ENCODE data around the gene PSEN2. TPM values are rescaled to one million over a fixed set of nuclear protein-coding genes. Genes with fewer than 3 reads are reported as not detected.
"Not testable (repeated sequence)": the region's sequence is repeated elsewhere in the genome, so short reads cannot be mapped to it uniquely, and the experiment has no call there.

The PSEN2 gene
- total RNA-seq, 2 donors from 2014 or later, result 22.0 to 24.3 TPM

DNA sequence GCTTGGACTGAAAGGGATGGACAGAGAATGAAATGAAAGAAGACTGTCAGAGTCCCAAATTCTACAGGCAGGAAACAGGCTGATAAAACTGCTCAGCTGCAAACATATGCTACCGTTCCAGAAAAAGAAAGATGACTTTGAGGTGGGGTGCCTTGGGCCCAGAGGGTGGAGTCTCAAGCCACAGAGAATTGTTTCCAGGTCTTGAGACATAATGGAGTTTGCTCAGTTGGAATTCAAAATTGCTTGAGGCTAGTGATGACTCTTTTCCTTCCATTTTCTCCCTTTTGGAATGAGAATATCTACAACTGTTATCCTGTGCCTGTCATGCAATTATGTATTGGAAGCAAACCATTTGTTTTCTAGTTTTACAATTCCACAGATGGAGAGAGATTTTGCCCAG, 23.6 kb upstream of the PSEN2 start:
- intact Hi-C loops (cut with DNase I), result loop anchor here in 1 of 2 donors (2.0 kb wide), 1 partner anchor 76 kb away; no protein-coding TSS in a partner anchor
- DNase-seq (ENCODE audit: low spot score), result no peak

DNA sequence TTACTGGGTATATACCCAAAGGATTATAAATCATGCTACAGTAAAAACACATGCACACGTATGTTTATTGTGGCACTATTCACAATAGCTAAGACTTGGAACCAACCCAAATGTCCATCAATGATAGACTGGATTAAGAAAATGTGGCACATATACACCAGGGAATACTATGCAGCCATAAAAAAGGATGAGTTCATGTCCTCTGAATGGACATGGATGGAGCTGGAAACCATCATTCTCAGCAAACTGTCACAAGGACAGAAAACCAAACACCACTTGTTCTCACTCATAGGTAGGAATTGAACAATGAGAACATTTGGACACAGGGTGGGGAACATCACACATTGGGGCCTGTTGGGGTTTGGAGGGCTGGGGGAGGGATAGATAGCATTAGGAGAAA, 15.9 kb upstream of the PSEN2 start:
- DNase-seq (ENCODE audit: low spot score); intact Hi-C loops (cut with DNase I): not testable (repeated sequence)

DNA sequence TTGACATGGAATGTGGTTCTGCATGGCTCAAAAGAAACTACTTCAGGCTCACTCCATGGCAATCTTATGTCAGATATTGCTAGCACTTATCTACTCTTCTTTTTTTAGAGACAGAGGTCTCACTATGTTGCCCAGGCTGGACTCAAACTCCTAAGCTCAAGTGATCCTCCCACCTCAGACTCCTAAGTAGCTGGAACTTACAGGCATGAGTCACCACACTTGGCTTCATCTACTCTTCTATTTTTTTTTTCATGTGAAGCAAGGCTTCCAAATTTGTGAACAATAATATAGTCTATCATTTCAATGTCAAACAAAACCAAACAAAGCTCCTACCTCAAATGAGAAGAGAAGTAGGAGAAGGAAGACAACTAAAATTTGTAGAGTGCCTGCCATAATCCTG, 7.5 kb upstream of the PSEN2 start:
- intact Hi-C loops (cut with DNase I), result no loop called here
- no peak for DNase-seq (ENCODE audit: low spot score)

DNA sequence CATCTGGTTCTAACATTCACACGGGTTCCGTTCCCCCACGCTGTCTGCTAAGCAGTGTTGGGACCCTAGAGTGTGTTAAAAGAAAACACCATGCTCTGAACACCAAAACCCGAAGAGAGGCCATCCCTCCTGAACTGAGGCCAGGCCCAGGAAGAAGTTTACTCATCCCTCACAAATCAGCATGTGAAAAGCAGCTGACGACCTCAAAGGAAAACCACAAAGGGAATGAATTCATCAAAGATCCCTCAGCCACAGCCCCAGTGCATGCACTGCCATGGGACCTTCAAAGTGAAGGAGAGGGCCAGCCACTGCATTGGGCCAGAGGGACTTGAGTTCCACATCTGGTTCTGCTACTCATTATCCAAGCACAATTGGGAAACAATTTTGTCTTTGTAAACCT, 7.0 kb upstream of the PSEN2 start:
- no peak for DNase-seq (ENCODE audit: low spot score)

DNA sequence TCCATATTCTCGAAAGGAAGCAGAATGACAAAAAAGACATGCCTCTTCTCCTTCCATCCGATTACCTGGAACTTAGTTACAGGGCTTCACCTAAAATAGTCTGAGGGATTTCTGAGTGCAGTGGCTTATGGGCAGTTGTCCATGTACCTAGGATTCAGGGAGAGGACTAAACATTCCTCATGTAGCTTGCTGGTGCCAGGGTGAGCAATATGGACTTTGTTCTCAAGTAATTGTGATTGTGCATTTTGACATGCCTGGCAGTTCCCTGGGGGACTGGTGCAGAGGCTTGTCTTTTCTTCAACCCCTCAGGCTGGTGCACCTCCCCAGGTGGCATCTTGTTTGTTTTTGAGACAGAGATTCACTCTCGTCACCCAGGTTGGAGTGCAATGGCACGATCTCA, 6.1 kb upstream of the PSEN2 start:
- no peak for DNase-seq (ENCODE audit: low spot score)
- intact Hi-C loops (cut with DNase I), result no loop called here

More for the DNA sequence above, 7.0 kb upstream of the PSEN2 start:
- intact Hi-C loops (cut with DNase I), result no loop called here

DNA sequence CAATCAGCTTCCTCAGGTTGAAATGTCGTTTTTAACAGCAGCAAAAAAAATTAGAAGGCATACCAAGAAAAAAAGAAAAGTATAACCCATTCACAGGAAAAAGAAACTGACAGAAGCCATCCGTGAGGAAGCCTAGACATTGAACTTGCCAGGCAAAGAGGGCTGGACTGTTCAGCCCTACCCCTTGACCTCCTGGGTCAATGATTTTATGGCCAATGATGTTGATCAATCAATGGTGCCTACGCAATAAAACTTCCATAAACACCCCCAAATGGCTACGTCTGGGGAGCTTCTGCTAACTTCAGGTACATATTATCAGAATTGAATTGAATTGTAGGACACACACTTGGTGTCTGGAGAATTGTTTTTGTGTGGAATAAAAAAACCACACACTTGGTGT, 4.8 kb upstream of the PSEN2 start:
- intact Hi-C loops (cut with DNase I), result no loop called here
- no peak for DNase-seq (ENCODE audit: low spot score)

DNA sequence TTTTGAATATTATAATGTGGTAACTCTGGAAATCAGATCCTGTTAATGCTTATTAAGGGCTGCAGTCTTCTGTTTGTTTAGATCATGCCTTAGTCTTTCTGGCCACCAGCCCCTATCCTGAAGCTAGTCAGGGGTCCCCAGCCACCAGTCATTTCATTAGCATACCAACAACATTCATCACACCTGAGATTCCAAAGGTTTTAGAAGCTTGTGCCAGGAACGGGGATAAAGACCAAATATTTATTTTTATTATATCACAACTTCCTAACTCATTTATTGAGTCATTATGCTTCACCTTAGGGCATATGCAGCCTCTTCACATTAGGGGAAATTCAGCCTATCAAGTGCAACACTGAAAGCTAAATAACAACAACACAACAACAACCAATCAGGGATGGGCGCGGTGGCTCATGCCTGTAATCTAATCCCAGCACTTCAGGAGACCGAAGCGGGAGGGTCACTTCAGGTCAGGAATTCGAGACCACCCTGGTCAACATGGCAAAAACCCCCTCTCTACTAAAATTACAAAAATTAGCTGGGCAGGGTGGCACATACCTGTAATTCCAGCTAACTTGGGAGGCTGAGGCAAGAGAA, 2.9 kb upstream of the PSEN2 start:
- peak; percentile 47 for DNase-seq (ENCODE audit: low spot score)
- intact Hi-C loops (cut with DNase I), result no loop called here

DNA sequence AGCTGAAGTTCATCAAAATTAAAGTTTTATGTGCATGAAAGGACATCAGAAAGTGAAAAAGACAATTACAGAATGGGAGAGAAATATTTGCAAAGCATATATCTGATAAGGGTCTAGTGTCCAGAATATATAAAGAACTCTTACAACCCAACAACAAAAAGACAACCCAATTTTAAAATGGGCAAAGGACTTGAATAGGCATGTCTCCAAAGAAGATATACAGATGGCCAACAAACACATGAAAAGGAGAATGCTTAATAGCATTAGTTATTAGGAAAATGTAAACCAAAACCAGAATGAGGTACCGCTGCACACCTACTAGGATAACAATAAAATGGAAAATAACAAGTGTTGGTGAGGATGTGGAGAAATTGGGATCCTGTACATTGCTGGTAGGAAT, 1.7 kb upstream of the PSEN2 start:
- intact Hi-C loops (cut with DNase I), result no loop called here
- DNase-seq (ENCODE audit: low spot score), result no peak

DNA sequence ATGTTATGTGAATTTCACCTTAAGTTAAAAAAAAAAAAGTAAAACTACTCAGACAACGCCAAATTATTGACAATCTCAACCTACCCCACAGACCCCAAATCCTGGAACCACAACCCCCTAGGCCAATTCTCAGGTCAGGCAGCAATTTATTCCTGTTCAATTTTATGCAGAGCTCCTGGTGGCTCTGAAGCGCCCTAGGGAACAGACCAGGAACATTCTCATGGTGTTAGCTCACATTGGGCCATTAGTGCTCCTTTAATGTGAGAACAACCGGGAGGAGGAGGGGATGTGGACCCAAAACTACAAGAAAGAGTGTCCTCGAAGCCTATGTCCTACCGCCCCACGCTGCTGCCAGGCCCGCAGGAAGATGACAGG, 403 bp upstream of the PSEN2 start:
- intact Hi-C loops (cut with DNase I), result no loop called here
- no peak for DNase-seq (ENCODE audit: low spot score)

DNA sequence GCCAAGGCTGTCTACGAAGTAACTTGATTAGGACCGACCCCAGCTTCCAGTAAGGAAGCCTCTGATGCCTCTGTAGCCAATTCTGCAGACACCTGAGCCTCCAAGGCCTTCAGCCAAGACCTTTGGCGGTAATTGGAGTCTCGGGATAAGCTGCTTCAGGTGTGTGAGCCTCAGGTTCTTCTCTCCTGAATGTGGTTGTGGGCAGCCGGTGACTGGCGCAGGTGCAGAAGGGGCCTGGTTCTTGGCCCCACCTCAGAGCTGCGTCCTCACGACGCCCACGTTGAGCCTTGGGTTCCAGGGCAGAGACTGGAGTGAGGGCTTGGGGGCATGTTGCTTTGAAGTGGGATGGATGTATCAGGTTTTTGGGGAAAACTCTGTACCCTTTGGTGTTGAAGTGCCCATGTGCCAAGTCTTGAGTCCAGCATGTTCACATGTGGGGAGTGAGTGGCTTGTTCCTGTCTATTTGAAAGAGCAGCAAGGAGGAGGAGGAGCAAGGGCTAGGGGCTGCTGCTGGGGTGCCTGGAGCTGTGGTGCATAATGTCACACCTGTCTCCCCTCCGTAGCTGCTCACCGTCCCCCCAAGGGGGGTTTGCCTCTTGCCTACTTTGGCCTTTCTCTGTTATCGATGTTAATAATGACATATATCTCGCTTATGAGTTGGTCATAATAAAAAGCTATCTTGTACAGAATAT, 1.4 kb downstream of the PSEN2 start:
- intact Hi-C loops (cut with DNase I), result no loop called here
- DNase-seq (ENCODE audit: low spot score), result peak; percentile 67

DNA sequence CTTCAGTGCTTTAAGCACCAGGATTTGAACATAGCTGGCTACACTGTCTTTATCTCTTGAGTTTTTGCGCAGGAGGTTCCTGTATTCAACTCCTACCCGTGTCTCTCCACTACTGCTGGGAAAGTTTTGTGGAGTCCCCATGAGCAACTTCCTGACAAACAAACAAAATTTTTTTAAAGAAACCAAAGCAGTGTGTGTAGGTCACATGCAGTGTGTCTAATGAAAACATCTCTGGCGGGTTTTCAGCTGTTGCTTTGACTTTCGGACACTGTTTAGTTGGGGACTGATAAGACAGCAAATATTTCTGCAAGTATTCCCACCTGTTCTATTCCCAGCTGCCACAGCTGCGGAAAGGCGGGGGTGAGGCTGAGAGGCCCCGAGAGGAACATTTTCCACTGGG, 2.0 kb downstream of the PSEN2 start:
- intact Hi-C loops (cut with DNase I), result no loop called here
- no peak for DNase-seq (ENCODE audit: low spot score)

DNA sequence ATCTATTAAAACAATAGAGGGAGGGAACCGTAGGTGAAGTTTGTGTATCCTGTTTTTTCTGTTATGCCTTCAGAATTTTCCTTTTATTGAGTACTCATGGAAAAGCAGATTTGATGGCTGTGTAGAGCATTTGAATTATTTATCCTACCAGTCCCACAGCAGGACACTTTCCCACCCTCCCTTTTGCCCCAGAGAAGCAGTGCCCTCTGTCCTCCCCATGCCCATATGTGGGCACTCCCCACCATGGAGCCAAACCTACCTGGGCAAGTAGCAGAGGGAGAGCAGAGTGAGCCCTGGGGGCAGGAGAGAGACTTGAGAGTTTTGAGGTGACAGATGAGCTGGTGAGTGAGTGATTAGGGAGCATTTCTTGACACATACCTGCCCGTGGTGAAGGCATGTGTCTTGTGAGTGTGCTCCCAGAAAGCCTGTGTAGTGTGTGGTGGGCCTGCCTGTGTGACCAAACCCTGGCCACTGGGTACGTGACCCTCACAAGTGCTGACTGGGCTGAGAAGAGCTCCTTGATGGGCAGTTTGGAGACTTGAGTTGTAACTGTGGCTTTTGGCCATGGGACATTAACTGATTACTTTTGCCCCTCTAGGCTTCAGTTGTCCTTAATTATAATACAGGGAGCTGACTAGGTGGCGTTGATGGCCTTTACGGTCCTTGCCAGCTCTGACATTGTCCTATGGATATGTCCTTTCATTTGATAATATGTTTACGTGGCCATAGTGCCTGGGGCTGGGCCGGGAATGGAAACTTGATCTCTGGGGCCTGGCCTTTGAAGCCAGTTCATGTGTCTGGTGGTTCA, 3.6 kb downstream of the PSEN2 start:
- DNase-seq (ENCODE audit: low spot score), result peak; percentile 51
- intact Hi-C loops (cut with DNase I), result no loop called here

DNA sequence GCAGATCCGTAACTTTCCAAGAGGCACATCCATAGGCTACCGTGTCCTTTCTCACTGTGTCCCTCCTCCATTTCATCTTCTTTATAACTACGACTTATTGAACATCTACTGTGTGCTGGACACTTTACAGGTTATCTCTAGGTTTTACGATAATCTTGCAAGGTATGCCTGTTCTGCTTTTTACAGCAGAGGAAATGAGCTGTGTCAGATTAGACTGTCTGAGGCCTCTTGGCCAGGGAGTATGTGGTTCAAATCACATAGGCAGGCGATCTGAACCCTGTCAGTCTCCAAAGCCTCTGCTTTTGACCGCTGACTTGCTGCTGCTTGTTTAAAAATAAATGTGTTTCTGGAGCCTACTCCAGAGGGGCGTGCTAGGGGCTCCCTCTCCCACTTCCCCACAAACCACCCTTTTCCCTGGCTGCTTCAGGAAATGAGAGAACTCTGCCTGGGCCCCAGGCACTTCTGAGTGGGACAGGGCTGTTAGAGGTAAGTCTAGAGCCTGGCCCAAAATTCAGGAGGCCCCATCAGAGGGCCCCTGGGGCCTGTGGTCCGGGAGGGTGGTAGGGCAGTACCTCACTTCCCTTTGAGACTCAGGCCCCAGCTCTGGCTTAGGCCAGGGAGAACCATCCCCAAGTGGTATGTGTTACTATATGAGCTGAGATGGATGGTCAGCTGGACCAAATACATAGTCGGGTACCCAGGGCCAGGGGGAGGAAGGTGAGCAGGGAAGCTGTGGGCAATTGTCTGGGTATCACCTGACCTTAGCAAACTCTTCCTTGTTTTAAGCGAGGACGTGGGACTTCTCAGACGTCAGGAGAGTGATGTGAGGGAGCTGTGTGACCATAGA, 4.4 kb downstream of the PSEN2 start:
- peak; percentile 66 for DNase-seq (ENCODE audit: low spot score)
- intact Hi-C loops (cut with DNase I), result no loop called here

DNA sequence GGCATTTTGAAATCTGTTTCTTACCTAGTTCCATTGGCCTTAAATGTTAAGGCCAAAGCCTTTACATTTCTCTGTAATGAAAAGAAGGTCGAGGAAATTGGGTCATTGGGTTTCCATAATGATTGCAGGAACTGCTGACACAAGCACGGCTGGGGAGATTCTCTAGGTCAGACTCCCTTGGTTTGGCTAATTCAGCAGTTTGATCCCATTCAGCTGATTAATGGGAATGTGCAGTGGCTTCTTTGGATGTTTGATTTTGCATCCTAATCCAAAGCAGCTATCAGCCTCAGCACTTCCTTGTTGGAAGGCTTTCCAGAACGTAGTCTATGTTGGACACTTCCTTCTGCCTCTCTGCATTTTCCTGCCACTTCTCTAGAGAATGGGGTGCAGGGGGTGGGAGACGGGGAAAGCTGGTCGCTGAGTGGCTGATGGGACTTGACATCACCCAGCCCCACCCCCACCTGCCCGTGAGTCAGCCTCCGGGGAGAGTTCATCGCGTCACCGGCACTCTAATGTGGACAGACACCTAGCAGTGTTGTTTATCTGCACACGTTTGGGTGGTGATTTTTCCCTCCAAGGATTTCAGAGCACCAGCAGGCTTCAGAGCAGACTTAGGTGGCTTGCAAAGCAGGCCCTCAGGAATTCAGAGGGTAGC, 5.4 kb downstream of the PSEN2 start:
- intact Hi-C loops (cut with DNase I), result no loop called here
- peak; percentile 35 for DNase-seq (ENCODE audit: low spot score)

DNA sequence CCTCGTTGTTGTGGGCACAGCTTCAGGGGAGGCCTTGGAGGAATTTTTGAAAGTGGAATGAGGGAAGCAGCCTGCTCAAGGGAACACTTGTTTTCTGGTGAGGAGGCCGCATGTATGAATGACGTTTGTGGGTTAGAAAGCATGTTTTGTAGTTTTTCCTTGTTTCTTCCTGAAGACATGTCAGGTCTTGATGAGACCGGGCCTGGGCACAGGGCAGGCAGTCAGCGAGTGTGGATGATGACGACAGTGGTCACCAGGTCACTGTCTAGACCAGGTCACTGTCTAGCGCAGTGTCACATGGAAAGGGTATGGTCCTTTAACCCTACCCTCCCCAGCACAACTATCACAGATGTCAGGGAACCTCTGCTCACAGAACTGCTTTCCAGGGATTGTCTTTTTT, 7.3 kb downstream of the PSEN2 start:
- DNase-seq (ENCODE audit: low spot score), result no peak
- intact Hi-C loops (cut with DNase I), result no loop called here

DNA sequence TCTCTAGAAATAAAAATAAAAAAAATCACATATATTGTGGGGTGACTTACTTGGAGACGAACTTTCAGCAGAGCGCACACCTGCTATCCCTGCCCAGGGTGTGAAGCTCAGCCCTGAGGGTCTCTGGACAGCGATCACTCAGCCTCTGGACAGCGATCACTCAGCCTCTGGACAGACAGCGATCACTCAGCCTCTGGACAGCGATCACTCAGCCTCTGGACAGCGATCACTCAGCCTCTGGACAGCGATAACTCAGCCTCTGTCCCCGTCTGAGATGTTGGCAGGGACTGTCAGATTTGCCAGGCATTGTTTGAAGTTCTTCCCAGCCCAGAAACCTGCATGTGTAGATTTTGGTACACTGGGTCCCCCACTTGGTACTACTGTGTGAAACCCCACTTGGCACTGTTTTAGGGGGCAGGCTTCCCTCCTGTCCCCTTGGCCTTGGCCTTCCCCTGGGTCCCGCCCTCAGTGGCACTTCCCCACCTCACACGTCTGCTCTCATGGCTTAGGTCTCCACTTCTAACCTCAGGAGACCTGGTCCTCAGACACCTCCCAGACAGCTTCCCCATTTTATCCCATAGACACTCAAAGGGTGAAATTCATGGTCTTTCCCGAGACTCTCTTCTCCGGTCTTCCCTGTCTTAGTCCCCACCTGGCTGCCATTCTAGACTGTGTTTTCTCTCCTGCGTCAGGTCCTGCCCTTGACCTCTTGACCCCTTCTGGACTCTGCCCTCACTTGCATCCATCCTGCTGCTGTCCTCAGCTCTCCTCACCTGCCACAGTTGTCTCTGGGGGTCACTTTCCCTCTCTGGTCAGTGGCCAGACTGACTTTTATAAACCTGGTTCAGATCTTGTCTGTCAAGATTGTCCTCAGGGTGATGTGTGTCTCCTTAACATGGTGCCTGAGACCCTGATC, 10.2 kb downstream of the PSEN2 start:
- peak; percentile 52 for DNase-seq (ENCODE audit: low spot score)
- intact Hi-C loops (cut with DNase I), result no loop called here

DNA sequence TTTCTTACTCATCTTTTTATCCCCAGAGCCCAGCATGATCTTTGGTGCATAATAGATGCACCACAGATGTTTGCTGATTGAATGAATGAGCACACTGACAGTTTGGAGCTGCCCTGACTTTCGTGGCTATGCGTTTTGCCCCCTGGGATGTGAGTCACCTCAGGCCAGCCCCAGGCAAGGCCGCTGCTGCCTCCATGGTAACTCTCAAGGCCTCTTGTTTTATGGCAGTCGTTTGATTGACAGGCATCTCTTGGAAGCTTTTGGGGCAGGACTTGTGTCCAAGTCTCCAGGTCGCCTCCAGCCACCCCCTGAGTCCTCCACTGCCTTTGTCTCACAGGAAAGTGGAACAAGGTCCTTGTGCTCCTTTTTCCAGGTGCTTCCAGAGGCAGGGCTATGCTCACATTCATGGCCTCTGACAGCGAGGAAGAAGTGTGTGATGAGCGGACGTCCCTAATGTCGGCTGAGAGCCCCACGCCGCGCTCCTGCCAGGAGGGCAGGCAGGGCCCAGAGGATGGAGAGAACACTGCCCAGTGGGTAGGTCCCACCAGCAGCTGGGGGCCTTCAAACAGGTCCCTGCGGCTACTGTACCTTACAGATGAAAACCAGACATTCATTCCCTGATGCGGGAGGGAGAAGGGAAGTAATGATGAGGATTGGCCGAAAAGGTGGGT, 11.2 kb downstream of the PSEN2 start:
- intact Hi-C loops (cut with DNase I), result no loop called here
- peak; percentile 62 for DNase-seq (ENCODE audit: low spot score)

DNA sequence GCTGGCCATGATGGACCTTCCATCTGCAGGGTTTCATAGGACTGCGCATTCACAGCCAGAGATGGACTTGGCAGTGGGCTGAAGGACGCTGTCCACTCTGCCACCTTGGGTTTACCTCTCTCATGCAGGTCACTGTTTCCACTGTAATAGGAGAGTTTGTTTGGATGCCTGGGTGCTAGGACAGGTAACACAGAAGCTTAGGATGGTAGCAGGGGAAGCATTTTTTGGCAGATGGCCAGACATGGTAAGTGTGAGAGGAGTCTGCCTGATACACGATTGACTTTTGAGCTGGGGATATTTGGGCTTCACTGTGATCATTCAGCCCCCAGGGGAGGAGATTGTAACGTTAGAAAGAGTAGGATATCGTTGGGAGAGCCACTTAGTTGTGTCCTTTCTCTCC, 11.8 kb downstream of the PSEN2 start:
- peak; percentile 12 for DNase-seq (ENCODE audit: low spot score)
- intact Hi-C loops (cut with DNase I), result no loop called here

Data from posterior vena cava (tissue), 2 donors.